Liver (tissue), 9 donors: ENCODE measurements around the gene LARGE2. TPM values are rescaled to one million over a fixed set of nuclear protein-coding genes. Genes with fewer than 3 reads are reported as not detected.

Experiments used
- DNase-seq: peaks from one replicate; pipeline ENCODE4 v3.0.0-alpha.2; 2017; ENCODE audit warnings: low spot score
- H3K27ac ChIP-seq, 2 donors: one replicate each; pipeline ENCODE4 v1.7.0; 2013; ENCODE audit warnings: inconsistent platforms in 2 of 2, low read length in 2 of 2, control low read depth in 1 of 2, low read depth in 1 of 2, mild to moderate bottlenecking in 1 of 2
- H3K27me3 ChIP-seq, 4 donors: one replicate each; pipeline versions ENCODE4 v1.6.1 to v1.7.0; 2013; ENCODE audit warnings: low read length in 3 of 4, inconsistent platforms in 1 of 4, mild to moderate bottlenecking in 1 of 4, moderate library complexity in 1 of 4; ENCODE audit not compliant: control insufficient read depth in 4 of 4, insufficient read depth in 4 of 4
- H3K36me3 ChIP-seq, 4 donors: one replicate each; pipeline versions ENCODE4 v1.6.1 to v1.7.0; 2013; ENCODE audit warnings: low read length in 3 of 4, mild to moderate bottlenecking in 3 of 4, low read depth in 1 of 4, moderate library complexity in 1 of 4; ENCODE audit not compliant: control insufficient read depth in 4 of 4, insufficient read depth in 3 of 4
- H3K4me1 ChIP-seq, 4 donors: one replicate each; pipeline versions ENCODE4 v1.6.1 to v1.7.0; 2013; ENCODE audit warnings: low read length in 3 of 4, mild to moderate bottlenecking in 3 of 4, moderate library complexity in 1 of 4; ENCODE audit not compliant: control insufficient read depth in 4 of 4, insufficient read depth in 4 of 4
- H3K4me3 ChIP-seq, 3 donors: one replicate each; pipeline versions ENCODE4 v1.6.1 to v1.7.0; 2013; ENCODE audit warnings: low read length in 3 of 3, control low read depth in 1 of 3, low read depth in 1 of 3, mild to moderate bottlenecking in 1 of 3
- H3K9ac ChIP-seq, 2 donors: one replicate each; pipeline ENCODE4 v1.7.0; 2013; ENCODE audit warnings: low read length in 2 of 2, mild to moderate bottlenecking in 2 of 2, moderate library complexity in 2 of 2, control low read depth in 1 of 2, low read depth in 1 of 2
- H3K9me3 ChIP-seq, 4 donors: one replicate each; pipeline versions ENCODE4 v1.6.1 to v1.7.0; 2013; ENCODE audit warnings: low read length in 3 of 4; ENCODE audit not compliant: control insufficient read depth in 4 of 4
- ATF3 ChIP-seq: IDR thresholded peaks from 2 replicates; pipeline ENCODE4 v1.6.1; 2016; ENCODE audit warnings: antibody characterized with exemption
- CTCF ChIP-seq: fragments of 150-350 bp; IDR thresholded peaks from 2 replicates; pipeline ENCODE4 v1.5.1; 2017; ENCODE audit warnings: improper control_type of control experiment, low read depth, low read length; ENCODE audit not compliant: missing input control
- EGR1 ChIP-seq, 2 donors: IDR thresholded peaks; 2 replicates each; pipeline ENCODE4 v1.6.1; 2016 to 2018; ENCODE audit warnings: antibody characterized with exemption in 2 of 2, low read depth in 2 of 2
- FOXA1 ChIP-seq: IDR thresholded peaks from 2 replicates; pipeline ENCODE4 v1.6.1; 2016; ENCODE audit warnings: antibody characterized with exemption
- FOXA2 ChIP-seq: IDR thresholded peaks from 2 replicates; pipeline ENCODE4 v1.6.1; 2016; ENCODE audit warnings: antibody characterized with exemption
- GABPA ChIP-seq, 2 donors: IDR thresholded peaks in 1 of 2; conservative IDR thresholded peaks in 1 of 2; 2 replicates each; pipeline ENCODE4 v1.6.1; 2016; ENCODE audit warnings: antibody characterized with exemption in 2 of 2, mild to moderate bottlenecking in 1 of 2, moderate library complexity in 1 of 2
- HNF4A ChIP-seq, 2 donors: conservative IDR thresholded peaks; 2 replicates each; pipeline ENCODE4 v1.6.1; 2016; ENCODE audit warnings: antibody characterized with exemption in 2 of 2, mild to moderate bottlenecking in 2 of 2
- HNF4G ChIP-seq: IDR thresholded peaks from 2 replicates; pipeline ENCODE4 v1.6.1; 2016; ENCODE audit warnings: antibody characterized with exemption
- JUND ChIP-seq, 2 donors: IDR thresholded peaks; 2 replicates each; pipeline ENCODE4 v1.6.1; 2016; ENCODE audit warnings: antibody characterized with exemption in 2 of 2
- MAX ChIP-seq: IDR thresholded peaks from 2 replicates; pipeline ENCODE4 v1.6.1; 2016; ENCODE audit warnings: antibody characterized with exemption
- NR2F2 ChIP-seq: IDR thresholded peaks from 2 replicates; pipeline ENCODE4 v1.6.1; 2016; ENCODE audit warnings: antibody characterized with exemption
- RAD21 ChIP-seq, 2 donors: IDR thresholded peaks; 2 replicates each; pipeline ENCODE4 v1.6.1; 2016; ENCODE audit warnings: antibody characterized with exemption in 2 of 2, mild to moderate bottlenecking in 2 of 2
- REST ChIP-seq: IDR thresholded peaks from 2 replicates; pipeline ENCODE4 v1.6.1; 2016; ENCODE audit warnings: antibody characterized with exemption, mild to moderate bottlenecking
- RXRA ChIP-seq, 2 donors: IDR thresholded peaks; 2 replicates each; pipeline ENCODE4 v1.6.1; 2017 to 2018; ENCODE audit warnings: antibody characterized with exemption in 2 of 2, mild to moderate bottlenecking in 1 of 2
- SP1 ChIP-seq: IDR thresholded peaks from 2 replicates; pipeline ENCODE4 v1.6.1; 2018; ENCODE audit warnings: antibody characterized with exemption, mild to moderate bottlenecking
- TAF1 ChIP-seq: conservative IDR thresholded peaks from 2 replicates; pipeline ENCODE4 v1.6.1; 2016; ENCODE audit warnings: antibody characterized with exemption, mild to moderate bottlenecking
- YY1 ChIP-seq: IDR thresholded peaks from 2 replicates; pipeline ENCODE4 v1.6.1; 2016; ENCODE audit warnings: antibody characterized with exemption, mild to moderate bottlenecking
- ZBTB33 ChIP-seq: IDR thresholded peaks from 2 replicates; pipeline ENCODE4 v1.6.1; 2016; ENCODE audit warnings: antibody characterized with exemption
- WGBS: extraction: QIAGEN DNeasy Blood & Tissue Kit; methylation state at CpG from one replicate; pipeline ENCODE4 v1.1.7; 2013; 5-methylcytosine and 5-hydroxymethylcytosine counted together
- polyA plus RNA-seq, 2 donors: library from polyadenylated mRNA; stranded (reverse) in 1 of 2; unstranded in 1 of 2; fragments of 200-250 nt in 1 of 2; fragments of >200 nt in 1 of 2; fragmentation: Nextera tagmentation in 1 of 2; extraction: Ambion mirVana in 1 of 2; gene quantifications; one replicate each; pipeline versions ENCODE4 v1.2.1 to v1.2.3, GENCODE V29; 2013 to 2015
- total RNA-seq, 2 donors: library from RNA; depleted of rRNA; stranded (reverse); fragments of >200 nt; gene quantifications; one replicate each; pipeline ENCODE4 v1.2.3, GENCODE V29; 2014
- donor health status: healthy.
- donor health status: healthy.
- donor health status: healthy.
- donor health status: healthy.
- donor health status: healthy.

LARGE2 gene
- total and polyA plus RNA-seq, 4 donors, result 1.3 to 1.9 (median 1.5) TPM

GRCh38 chr11:45917286-45917622 lies 5.2 kb upstream of the LARGE2 start:
- 3% methylated on average over 16 of the region's 16 CpGs for WGBS
- H3K27ac ChIP-seq, result peak overlapping the region; percentile 75 to 85
- no peaks in the 10 kb centered on the region for H3K27me3 ChIP-seq
- no peak for DNase-seq
- H3K9ac ChIP-seq, result peak overlapping the region; percentile 1 to 80
- TF ChIP-seq ZBTB33 (no peak), FOXA1 (no peak), SP1 (no peak), RAD21 (IDR thresholded peaks at IDR 0.05) (no peak), NR2F2 (no peak), HNF4G (no peak), RXRA (IDR thresholded peaks at IDR 0.05) (no peak), TAF1 (no peak), JUND (IDR thresholded peaks at IDR 0.05) (no peak), YY1 (no peak), REST (no peak), GABPA (IDR thresholded peaks at IDR 0.05 in 1 of 2, conservative IDR thresholded peaks at IDR 0.05 in 1 of 2) (no peak), MAX (no peak), EGR1 (IDR thresholded peaks at IDR 0.05; ENCODE audit: low read depth in 2 of 2) (no peak), CTCF (no peak), ATF3 (no peak), FOXA2 (no peak), HNF4A (conservative IDR thresholded peaks at IDR 0.05) (no peak)
- no peaks in the 10 kb centered on the region for H3K9me3 ChIP-seq
- H3K36me3 ChIP-seq, result peaks cover 3 to 14% (median 8%) of the 10 kb centered on the region in 4 donors
- peaks cover 12 to 62% (median 47%) of the 10 kb centered on the region in 4 donors for H3K4me1 ChIP-seq
- peak overlapping the region; percentile 73 to 98 (median 87) for H3K4me3 ChIP-seq
